D721Med (cell line): Measurements from ENCODE around the gene SLC25A19.
A peak's percentile ranks its signal among the peaks of the same experiment; 100 is the strongest.
"Not testable (repeated sequence)": the region's sequence is repeated elsewhere in the genome, so short reads cannot be mapped to it uniquely, and the experiment has no call there.

Source experiments
- DNase-seq: peaks from one replicate; pipeline ENCODE4 v3.0.0; 2011; ENCODE audit warnings: low spot score; ENCODE audit not compliant: insufficient read length
- FAIRE-seq: peaks from 2 replicates; lab custom pipeline; 2011; peaks lifted over from hg19 to GRCh38; lab: Jason Lieb, UNC
- TF ChIP-seq, protein P1 (sequence below): IDR thresholded peaks from 2 replicates; pipeline ENCODE4 v1.5.1; 2012; ENCODE audit warnings: mild to moderate bottlenecking, control low read depth; ENCODE audit not compliant: insufficient read depth; ENCODE audit errors: missing control alignments

SLC25A19 gene

DNA sequence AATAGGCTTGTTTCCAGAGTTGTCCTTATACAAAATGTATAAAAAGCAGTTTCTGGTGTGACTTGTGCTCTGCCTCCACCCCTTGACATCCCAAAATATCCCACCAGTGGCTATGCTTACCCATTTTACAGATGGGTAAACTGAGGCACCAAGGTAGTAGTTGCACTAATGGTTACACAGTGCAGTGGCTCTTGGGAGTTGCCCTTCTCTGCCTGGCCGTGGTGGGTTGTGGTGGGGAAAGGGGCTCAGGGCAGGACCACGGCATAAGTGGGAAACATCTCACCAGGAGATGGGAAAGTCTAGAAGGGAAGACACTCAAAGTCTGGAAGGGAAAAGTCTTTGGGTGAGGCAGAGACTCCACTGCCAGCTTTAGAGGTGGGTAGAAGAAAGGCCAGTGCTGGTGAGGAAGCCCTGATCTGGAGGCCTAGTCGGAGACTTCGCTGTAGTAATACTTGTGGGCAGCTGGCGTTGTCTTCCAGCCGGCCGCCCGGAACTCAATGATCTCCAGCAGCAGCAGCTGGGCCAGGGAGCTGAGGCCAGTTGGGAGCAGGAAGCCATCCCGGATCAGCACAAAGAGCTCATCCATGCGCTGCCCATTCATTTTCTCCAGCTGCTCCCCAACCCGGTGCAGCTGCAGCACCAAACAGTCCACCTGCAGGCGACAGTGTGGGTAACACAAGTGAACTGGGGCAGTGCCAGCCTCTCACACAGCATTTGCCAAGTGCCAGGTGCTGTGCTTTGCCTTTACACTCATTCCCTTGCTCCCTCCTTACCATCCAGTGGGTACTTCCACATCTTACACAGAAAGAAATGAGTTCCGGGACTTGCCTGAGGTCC, 22.7 kb downstream of the SLC25A19 start:
- DNase-seq (no peak), FAIRE-seq (no peak)
- TF ChIP-seq, protein P1, sequence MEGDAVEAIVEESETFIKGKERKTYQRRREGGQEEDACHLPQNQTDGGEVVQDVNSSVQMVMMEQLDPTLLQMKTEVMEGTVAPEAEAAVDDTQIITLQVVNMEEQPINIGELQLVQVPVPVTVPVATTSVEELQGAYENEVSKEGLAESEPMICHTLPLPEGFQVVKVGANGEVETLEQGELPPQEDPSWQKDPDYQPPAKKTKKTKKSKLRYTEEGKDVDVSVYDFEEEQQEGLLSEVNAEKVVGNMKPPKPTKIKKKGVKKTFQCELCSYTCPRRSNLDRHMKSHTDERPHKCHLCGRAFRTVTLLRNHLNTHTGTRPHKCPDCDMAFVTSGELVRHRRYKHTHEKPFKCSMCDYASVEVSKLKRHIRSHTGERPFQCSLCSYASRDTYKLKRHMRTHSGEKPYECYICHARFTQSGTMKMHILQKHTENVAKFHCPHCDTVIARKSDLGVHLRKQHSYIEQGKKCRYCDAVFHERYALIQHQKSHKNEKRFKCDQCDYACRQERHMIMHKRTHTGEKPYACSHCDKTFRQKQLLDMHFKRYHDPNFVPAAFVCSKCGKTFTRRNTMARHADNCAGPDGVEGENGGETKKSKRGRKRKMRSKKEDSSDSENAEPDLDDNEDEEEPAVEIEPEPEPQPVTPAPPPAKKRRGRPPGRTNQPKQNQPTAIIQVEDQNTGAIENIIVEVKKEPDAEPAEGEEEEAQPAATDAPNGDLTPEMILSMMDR: no peak

DNA sequence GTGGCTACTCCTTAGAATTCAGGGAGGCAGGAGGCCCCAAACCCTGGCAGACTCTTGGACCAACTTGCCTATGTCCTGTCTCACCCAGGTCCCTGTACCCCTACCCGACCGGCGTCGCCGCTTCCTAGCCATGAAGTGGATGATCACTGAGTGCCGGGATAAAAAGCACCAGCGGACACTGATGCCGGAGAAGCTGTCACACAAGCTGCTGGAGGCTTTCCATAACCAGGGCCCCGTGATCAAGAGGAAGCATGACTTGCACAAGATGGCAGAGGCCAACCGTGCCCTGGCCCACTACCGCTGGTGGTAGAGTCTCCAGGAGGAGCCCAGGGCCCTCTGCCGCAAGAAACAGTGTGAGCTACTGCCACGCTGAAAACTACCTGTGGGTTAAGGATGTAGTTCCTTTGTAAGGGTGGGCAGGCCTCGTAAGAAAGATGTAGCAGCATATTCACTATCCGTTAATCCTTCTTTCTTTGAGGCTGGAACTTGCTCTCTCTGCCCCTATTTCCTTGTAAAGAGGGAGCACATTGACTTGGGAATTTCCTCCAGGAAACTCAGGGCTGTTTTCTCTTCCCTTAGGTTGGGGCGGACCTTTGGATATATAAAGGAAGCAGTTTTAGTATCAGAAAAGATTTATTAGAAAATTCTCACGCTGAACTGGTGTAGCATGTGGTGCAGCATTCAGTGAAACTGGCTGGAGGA, 23.5 kb downstream of the SLC25A19 start:
- FAIRE-seq (no peak), DNase-seq (no peak)
- TF ChIP-seq, protein P1: no peak

- TF ChIP-seq, protein P1: no peak
- no peak for DNase-seq
- FAIRE-seq: no peak
Observed at GRCh38 chr17:75263055-75263454, 26.2 kb downstream of the SLC25A19 start.

- TF ChIP-seq, protein P1: no peak
- FAIRE-seq: no peak
- DNase-seq: no peak
Observed at GRCh38 chr17:75262112-75262606, 27.1 kb downstream of the SLC25A19 start.

DNA sequence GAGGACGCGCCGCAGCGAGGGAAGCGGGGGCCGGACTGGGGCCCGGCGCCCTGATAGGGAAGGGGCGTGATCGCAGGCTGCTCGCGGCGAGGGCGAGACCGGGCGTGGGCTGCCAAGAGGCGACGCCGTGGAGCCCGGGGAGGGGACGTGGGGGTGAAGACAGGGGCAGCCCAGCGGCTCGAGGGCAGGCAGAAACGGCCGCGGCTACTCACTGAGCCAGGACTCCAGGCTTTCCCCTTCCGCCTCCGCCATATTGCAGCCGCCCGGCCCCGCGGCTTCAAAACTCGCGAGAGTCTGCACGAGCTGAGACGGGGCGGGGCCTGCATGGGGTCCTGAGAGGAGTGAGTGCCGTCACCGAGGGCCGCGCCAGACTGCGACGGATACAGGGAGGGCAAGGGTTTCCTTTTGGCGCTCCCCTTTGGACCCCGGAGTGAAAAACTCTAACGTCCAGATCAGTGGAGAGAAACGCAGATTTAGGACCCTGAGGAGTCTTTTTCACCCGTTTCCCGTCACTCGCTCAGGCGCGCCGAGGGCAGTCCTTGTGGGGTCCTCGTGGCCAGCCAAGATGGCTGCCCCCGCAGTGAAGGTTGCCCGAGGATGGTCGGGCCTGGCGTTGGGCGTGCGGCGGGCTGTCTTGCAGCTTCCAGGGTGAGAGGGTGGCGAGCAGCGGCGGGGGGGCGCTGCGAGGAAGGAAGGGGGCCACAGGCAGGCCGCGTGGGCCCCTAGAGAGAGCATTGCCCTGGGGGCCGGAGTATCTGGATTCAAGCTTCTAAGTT, 27.7 kb downstream of the SLC25A19 start, which contains the start of the genes GGA3 and MRPS7:
Gene GGA3 (minus strand): TSS at position 271 of the 776 bp plus-strand sequence. CDS start 19 bp downstream, at position 252.
Gene MRPS7 (plus strand): TSS at position 544 of the 776 bp plus-strand sequence. CDS start 22 bp downstream, at position 566.
- DNase-seq (peak; percentile 94), FAIRE-seq (no peak)
- TF ChIP-seq, protein P1: no peak

- TF ChIP-seq, protein P1: peak; percentile 13
- DNase-seq (no peak), FAIRE-seq (no peak)
Observed at GRCh38 chr17:75260641-75261335, 28.4 kb downstream of the SLC25A19 start.

DNA sequence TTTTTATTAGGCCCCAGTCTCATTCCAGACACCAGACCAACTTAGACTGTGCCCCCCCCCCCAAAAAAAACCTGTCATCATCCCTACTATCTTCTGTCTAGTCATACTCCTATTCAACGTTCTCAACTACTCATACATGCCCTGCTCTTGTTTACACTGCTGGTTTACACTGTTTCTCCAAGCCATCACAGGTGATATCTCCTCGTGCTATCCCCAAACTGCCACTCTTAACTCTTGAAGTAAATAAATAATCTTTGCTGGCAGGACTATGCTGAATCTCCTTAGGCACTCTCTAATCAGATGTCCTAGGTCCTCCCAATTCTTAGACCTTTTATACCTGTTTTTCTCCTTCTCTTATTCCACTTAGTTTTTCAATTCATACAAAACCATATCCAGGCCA, 32.0 kb downstream of the SLC25A19 start:
- DNase-seq, FAIRE-seq: not testable (repeated sequence)

GRCh38 chr17:75255954-75256698, 33.1 kb downstream of the SLC25A19 start:
- not testable (repeated sequence) for DNase-seq, FAIRE-seq
